GM12865 (cell line): Measurements from ENCODE around the gene SLC35B2.

Experiments used
- DNase-seq: peaks from one replicate; pipeline ENCODE4 v3.0.0; 2010; ENCODE audit warnings: low read depth
- H3K4me3 ChIP-seq: 2 replicates; pipeline ENCODE4 v1.5.1; 2011; ENCODE audit warnings: mild to moderate bottlenecking, low read depth, low read length, control low read depth
- TF ChIP-seq, protein P1 (sequence below): IDR thresholded peaks from 2 replicates; pipeline ENCODE4 v1.5.1; 2011; ENCODE audit warnings: low read length, control low read depth, low read depth, inconsistent platforms; ENCODE audit not compliant: insufficient read depth; ENCODE audit errors: missing control alignments

Gene SLC35B2

DNA sequence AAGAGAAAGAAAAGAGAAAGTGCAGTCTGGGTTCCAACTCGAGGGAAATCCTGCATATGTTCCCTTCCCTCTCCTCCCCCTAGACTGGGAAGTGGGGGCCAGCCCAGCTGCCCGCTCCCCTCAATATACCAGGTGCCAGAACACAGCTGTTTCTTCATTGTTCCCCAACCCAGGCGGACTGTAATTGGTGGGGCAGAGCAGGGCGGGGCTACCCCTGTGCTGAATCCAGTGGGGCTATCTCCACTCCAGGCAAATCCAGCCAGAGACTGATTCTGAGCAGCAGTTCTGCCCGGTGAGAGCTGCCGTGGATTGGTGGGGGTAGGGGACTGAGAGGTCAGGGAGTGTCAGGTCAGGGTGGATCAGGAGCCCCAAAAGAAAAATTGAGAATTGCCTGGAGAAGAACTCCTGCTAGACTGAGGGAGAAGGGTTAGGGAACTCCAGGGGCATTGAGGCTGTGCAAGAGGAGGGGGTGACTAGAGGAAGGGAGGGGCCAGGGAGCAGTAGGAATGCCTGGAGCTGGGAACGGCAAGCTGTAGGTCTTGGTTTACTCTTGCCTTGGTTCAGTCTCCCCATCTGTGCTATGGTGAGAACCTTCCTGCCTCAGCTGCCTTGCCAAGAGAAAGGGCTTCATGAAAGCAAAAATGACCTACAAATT lies 40.5 kb downstream of the SLC35B2 start, which contains the start of gene MYMX:
Gene MYMX, plus strand, starts transcription at position 250 of the 655 bp plus-strand sequence. CDS start 546 bp downstream, outside the sequence.
- H3K4me3 ChIP-seq = no peak within 1 kb of the TSS
- TF ChIP-seq, protein P1, sequence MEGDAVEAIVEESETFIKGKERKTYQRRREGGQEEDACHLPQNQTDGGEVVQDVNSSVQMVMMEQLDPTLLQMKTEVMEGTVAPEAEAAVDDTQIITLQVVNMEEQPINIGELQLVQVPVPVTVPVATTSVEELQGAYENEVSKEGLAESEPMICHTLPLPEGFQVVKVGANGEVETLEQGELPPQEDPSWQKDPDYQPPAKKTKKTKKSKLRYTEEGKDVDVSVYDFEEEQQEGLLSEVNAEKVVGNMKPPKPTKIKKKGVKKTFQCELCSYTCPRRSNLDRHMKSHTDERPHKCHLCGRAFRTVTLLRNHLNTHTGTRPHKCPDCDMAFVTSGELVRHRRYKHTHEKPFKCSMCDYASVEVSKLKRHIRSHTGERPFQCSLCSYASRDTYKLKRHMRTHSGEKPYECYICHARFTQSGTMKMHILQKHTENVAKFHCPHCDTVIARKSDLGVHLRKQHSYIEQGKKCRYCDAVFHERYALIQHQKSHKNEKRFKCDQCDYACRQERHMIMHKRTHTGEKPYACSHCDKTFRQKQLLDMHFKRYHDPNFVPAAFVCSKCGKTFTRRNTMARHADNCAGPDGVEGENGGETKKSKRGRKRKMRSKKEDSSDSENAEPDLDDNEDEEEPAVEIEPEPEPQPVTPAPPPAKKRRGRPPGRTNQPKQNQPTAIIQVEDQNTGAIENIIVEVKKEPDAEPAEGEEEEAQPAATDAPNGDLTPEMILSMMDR = no peak
- no peak for DNase-seq

DNA sequence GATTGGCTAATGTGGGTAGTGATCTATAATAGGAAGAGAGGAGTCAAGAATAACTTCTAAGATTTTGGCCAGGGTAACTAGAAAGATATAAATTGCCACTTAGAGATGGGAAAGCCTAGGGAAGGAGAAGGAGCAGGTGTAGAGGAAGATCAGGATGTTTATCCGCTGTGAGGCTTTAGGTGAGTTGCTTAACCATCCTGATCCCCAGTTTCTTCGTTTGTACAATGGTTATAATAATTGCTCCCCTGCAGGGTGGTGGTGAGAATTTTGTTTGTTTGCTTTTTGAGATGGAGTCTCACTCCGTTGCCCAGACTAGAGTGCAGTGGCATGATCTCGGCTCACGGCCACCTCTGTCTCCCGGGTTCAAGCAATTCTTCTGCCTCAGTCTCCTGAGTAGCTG lies 43.0 kb downstream of the SLC35B2 start:
- TF ChIP-seq, protein P1 = no peak
- no peak overlapping the region for H3K4me3 ChIP-seq
- no peak for DNase-seq

DNA sequence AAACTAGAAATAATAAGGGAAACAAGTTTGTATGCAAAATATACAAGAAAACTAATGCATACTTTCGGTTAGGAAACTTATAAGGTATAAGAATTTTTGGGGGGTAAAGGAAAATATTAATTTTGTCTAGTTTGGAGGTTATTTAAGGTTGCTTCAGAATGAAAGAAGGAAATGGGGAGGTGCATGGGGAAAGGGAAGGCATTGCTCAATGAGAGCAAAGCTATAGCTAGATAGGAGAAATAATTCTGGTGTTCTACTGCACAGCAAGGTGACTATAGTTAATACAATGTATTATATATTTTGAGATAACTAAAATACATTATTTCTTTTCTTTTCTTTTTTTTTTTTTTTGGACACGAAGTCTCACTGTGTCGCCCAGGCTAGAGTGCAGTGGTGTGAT lies 46.0 kb downstream of the SLC35B2 start:
- H3K4me3 ChIP-seq = no peak overlapping the region
- TF ChIP-seq, protein P1 = no peak
- no peak for DNase-seq

DNA sequence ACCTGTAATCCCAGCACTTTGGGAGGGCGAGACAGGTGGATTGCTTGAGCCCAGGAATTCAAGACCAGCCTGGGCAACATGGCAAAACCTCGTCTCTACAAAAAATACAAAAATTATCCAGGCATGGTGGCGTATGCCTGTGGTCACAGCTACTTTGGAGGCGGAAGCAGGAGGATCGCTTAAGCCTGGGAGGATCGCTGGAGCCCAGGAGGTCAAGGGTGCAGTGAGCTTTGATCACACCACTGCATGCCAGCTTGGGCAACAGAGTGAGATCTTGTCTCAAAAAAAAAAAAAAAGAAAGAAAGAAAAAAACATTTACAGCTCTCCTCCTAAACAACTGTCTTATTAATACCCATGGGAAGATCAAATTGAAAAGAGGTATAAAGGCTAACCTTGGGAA lies 49.4 kb downstream of the SLC35B2 start:
- DNase-seq = no peak
- TF ChIP-seq, protein P1 = no peak
- no peak overlapping the region for H3K4me3 ChIP-seq
